Dermis microvascular lymphatic vessel endothelial cell (primary cell): Measurements from ENCODE around the gene KLHDC3. TPM values are rescaled to one million over a fixed set of nuclear protein-coding genes. Genes with fewer than 3 reads are reported as not detected.

Experiments
- DNase-seq, 2 donors: peaks; one replicate each; pipeline versions ENCODE4 v3.0.0 to v3.0.0-alpha.2; 2010; ENCODE audit warnings: low read depth in 2 of 2
- total RNA-seq: library from RNA; depleted of rRNA; stranded (reverse); fragments of >200 nt; gene quantifications from 2 replicates; pipeline ENCODE4 v1.2.1, GENCODE V29; 2014

Gene KLHDC3
- 131 and 152 TPM in 2 replicates for total RNA-seq

GRCh38 chr6:43013843-43014433 is at the start of gene KLHDC3, which contains the start of gene MEA1:
KLHDC3 (plus strand) TSS chr6:43014249; CDS start chr6:43017193, 2,944 bp downstream.
MEA1 (minus strand) TSS chr6:43013946; CDS start chr6:43013813, 133 bp downstream.
- DNase-seq = peak; percentile 100

GRCh38 chr6:42966571-42966970 is 47.5 kb upstream of the KLHDC3 start:
- no peak for DNase-seq

- DNase-seq = no peak
Observed at GRCh38 chr6:42967228-42967627, 46.8 kb upstream of the KLHDC3 start.

GRCh38 chr6:42968126-42968701 is 45.8 kb upstream of the KLHDC3 start:
- DNase-seq = no peak

- no peak for DNase-seq
Observed at GRCh38 chr6:42968783-42969182, 45.3 kb upstream of the KLHDC3 start.

- DNase-seq = no peak
Observed at GRCh38 chr6:42969431-42969830, 44.6 kb upstream of the KLHDC3 start.

- no peak for DNase-seq
Observed at GRCh38 chr6:42969934-42970333, 44.1 kb upstream of the KLHDC3 start.

- DNase-seq = peak in 1 of 2 donors; percentile 41
Observed at GRCh38 chr6:42970871-42971612, 43.0 kb upstream of the KLHDC3 start.

- no peak for DNase-seq
Observed at GRCh38 chr6:42971746-42972327, 42.2 kb upstream of the KLHDC3 start.

GRCh38 chr6:42973926-42974325 is 40.1 kb upstream of the KLHDC3 start:
- no peak for DNase-seq

- no peak for DNase-seq
Observed at GRCh38 chr6:42974919-42975505, 39.0 kb upstream of the KLHDC3 start.

- DNase-seq = peak in 1 of 2 donors; percentile 34
Observed at GRCh38 chr6:42978487-42978838, 35.6 kb upstream of the KLHDC3 start.

GRCh38 chr6:42978839-42979522 is 35.1 kb upstream of the KLHDC3 start, which contains the start of gene PEX6:
PEX6 (minus strand) TSS chr6:42979181; CDS start chr6:42979150, 31 bp downstream.
- peak; percentile 48 to 82 for DNase-seq

- DNase-seq = peak in 1 of 2 donors; percentile 44
Observed at GRCh38 chr6:42979523-42980177, 34.4 kb upstream of the KLHDC3 start.

- peak; percentile 32 to 49 for DNase-seq
Observed at GRCh38 chr6:42981836-42982235, 32.2 kb upstream of the KLHDC3 start.

GRCh38 chr6:42984001-42984923 is 29.8 kb upstream of the KLHDC3 start, which contains the start of gene PPP2R5D:
PPP2R5D (plus strand) TSS chr6:42984570; CDS start chr6:42984678, 108 bp downstream.
- peak; percentile 97 to 99 for DNase-seq

- DNase-seq = peak in 1 of 2 donors; percentile 19
Observed at GRCh38 chr6:42984924-42985475, 29.0 kb upstream of the KLHDC3 start.

GRCh38 chr6:42987533-42988451 is 26.3 kb upstream of the KLHDC3 start:
- DNase-seq = no peak
